ENCODE results near the gene MAPK10. TPM values are rescaled to one million over a fixed set of nuclear protein-coding genes. Genes with fewer than 3 reads are reported as not detected.

The MAPK10 gene
- total and polyA plus RNA-seq, 10 of the 15 experiments (the other 5 are each of a cell fraction or from before 2014, with no cell fraction given): 1.1 to 4.2 (median 2.4) TPM

DNA sequence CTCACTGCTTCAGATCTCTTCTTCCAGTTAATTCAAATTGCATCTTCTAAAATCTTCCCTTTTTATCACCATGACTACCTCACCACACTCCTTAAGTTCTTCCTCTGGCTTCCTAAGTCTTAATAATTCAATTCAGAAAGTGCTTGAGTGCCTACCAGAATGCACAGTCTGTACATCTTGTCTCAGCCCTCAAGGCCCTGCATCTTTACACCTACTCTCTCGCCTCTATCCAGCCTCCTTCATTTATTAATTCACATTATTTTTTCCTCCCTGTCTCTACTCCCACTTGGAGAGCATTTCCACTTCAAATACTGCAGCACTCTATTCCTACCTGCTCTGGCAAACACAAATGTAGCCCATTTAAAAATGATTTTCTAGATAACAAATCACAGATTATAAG lies 90.5 kb downstream of the MAPK10 start (continued):
- TF ChIP-seq REST (IDR thresholded peaks at IDR 0.05; ENCODE audit: low read depth, low read length) (no peak), SUZ12 (IDR thresholded peaks at IDR 0.05; ENCODE audit: unreplicated experiment) (no peak), EZH2 (IDR thresholded peaks at IDR 0.05; ENCODE audit: borderline replicate concordance, control insufficient read depth, low read depth, low read length) (no peak), IRF3 (IDR thresholded peaks at IDR 0.05) (no peak), BCL11A (IDR thresholded peaks at IDR 0.05; ENCODE audit: low read depth, low read length) (no peak), GATAD2B (conservative IDR thresholded peaks at IDR 0.05; ENCODE audit: low read depth) (no peak), NRF1 (conservative IDR thresholded peaks at IDR 0.05; ENCODE audit: low read depth, low read length) (no peak), PAX5 (IDR thresholded peaks at IDR 0.05; ENCODE audit: borderline replicate concordance, low read depth, low read length) (no peak), POLR2A (IDR thresholded peaks at IDR 0.05; ENCODE audit: low read depth, low read length) (no peak)

GRCh38 chr4:86264241-86264640 lies 95.6 kb downstream of the MAPK10 start:
- ChIA-PET SMC1A (ENCODE audit: uncharacterized antibody, unreplicated experiment) (no interaction called here), POLR2A (no interaction called here), RAD21 (ENCODE audit: unreplicated experiment) (no interaction called here), CTCF (no interaction called here)
- Histone ChIP-seq H3K4me2 (ENCODE audit: control insufficient read depth, insufficient read depth) (no peak overlapping the region), H3K79me2 (ENCODE audit: control insufficient read depth, insufficient read depth, low read length) (no peaks in the 10 kb centered on the region), H2AFZ (ENCODE audit: control insufficient read depth, low read depth, low read length) (no peak overlapping the region), H4K20me1 (ENCODE audit: control insufficient read depth, insufficient read depth) (no peaks in the 10 kb centered on the region), H3K36me3 (ENCODE audit: control insufficient read depth in 2 of 2, insufficient read depth in 2 of 2, low read length in 1 of 2) (no peaks in the 10 kb centered on the region), H3K4me3 (no peak overlapping the region), H3K9me3 (replicated peaks; ENCODE audit: control insufficient read depth, insufficient read depth, low read length) (no peaks in the 10 kb centered on the region), H3K4me1 (ENCODE audit: control insufficient read depth, insufficient read depth, low read length) (no peaks in the 10 kb centered on the region), H3K27ac (ENCODE audit: control insufficient read depth, insufficient read depth) (no peak overlapping the region), H3K27me3 (replicated peaks in 1 of 2; ENCODE audit: control insufficient read depth in 2 of 2, insufficient read depth in 2 of 2, low read length in 1 of 2) (no peaks in the 10 kb centered on the region), H3K9ac (ENCODE audit: control insufficient read depth, insufficient read depth, low read length) (no peak overlapping the region)
- DNase-seq (ENCODE audit: low read depth, low spot score): no peak
- FAIRE-seq: no peak
- ATAC-seq: no peak
- intact Hi-C loops (cut with micrococcal nuclease; ENCODE audit: unreplicated experiment) (no loop called here), in situ Hi-C loops (cut with MboI) (no loop called here)
- BruUV-seq (replicated peaks): no TSS peak
- TF ChIP-seq TCF7 (IDR thresholded peaks at IDR 0.05; ENCODE audit: borderline replicate concordance): no peak
- no peak for TF ChIP-seq RCOR1 (conservative IDR thresholded peaks at IDR 0.05; ENCODE audit: low read depth, low read length)
- TF ChIP-seq SREBF2 (IDR thresholded peaks at IDR 0.05; ENCODE audit: low read length): no peak
- no peak for TF ChIP-seq CREB1 (IDR thresholded peaks at IDR 0.05; ENCODE audit: low read depth)
- no peak for TF ChIP-seq ATF2 (IDR thresholded peaks at IDR 0.05; ENCODE audit: low read length)
- TF ChIP-seq MEF2A (IDR thresholded peaks at IDR 0.05; ENCODE audit: insufficient read depth, low read depth, low read length): no peak
- no peak for TF ChIP-seq SKIL (IDR thresholded peaks at IDR 0.05; ENCODE audit: low read depth, poor library complexity, severe bottlenecking)
- no peak for TF ChIP-seq NRF1 (conservative IDR thresholded peaks at IDR 0.05; ENCODE audit: low read depth, low read length)
- no peak for TF ChIP-seq MYB (IDR thresholded peaks at IDR 0.05; ENCODE audit: borderline replicate concordance, low read depth, low read length)
- TF ChIP-seq FOXK2 (IDR thresholded peaks at IDR 0.05): no peak

All from GM12878 (cell line).